GM21381 (cell line): ENCODE measurements around the gene GFOD1.

ENCODE experiments used
- ATAC-seq: cut with Tn5 transposase; IDR thresholded peaks from one replicate; pipeline ENCODE4 v1.9.1; 2021; ENCODE audit warnings: mild to moderate bottlenecking, moderate library complexity; ENCODE audit not compliant: unreplicated experiment

GFOD1 gene

GRCh38 chr6:13487122-13488014 is at the start of gene GFOD1:
Gene GFOD1 (minus strand): TSS chr6:13487600. CDS start chr6:13486890, 710 bp downstream.
- ATAC-seq, result peak; percentile 75

- ATAC-seq, result no peak
Observed at GRCh38 chr6:13536796-13537526, 49.6 kb upstream of the GFOD1 start.

- no peak for ATAC-seq
Observed at GRCh38 chr6:13535306-13535705, 47.9 kb upstream of the GFOD1 start.

- no peak for ATAC-seq
Observed at GRCh38 chr6:13534536-13534935, 47.1 kb upstream of the GFOD1 start.

- no peak for ATAC-seq
Observed at GRCh38 chr6:13531956-13532355, 44.6 kb upstream of the GFOD1 start.

- ATAC-seq, result no peak
Observed at GRCh38 chr6:13528777-13529343, 41.5 kb upstream of the GFOD1 start.

- no peak for ATAC-seq
Observed at GRCh38 chr6:13528232-13528631, 40.8 kb upstream of the GFOD1 start.

GRCh38 chr6:13527671-13528056 is 40.3 kb upstream of the GFOD1 start:
- ATAC-seq, result no peak

- peak; percentile 75 for ATAC-seq
Observed at GRCh38 chr6:13526727-13527670, 39.6 kb upstream of the GFOD1 start.

- peak; percentile 18 for ATAC-seq
Observed at GRCh38 chr6:13526357-13526726, 38.9 kb upstream of the GFOD1 start.

GRCh38 chr6:13524801-13525508 is 37.6 kb upstream of the GFOD1 start:
- no peak for ATAC-seq

GRCh38 chr6:13523826-13524622 is 36.6 kb upstream of the GFOD1 start:
- ATAC-seq, result no peak

- no peak for ATAC-seq
Observed at GRCh38 chr6:13522656-13523055, 35.3 kb upstream of the GFOD1 start.

- no peak for ATAC-seq
Observed at GRCh38 chr6:13519839-13520238, 32.4 kb upstream of the GFOD1 start.

- ATAC-seq, result no peak
Observed at GRCh38 chr6:13517116-13517515, 29.7 kb upstream of the GFOD1 start.

GRCh38 chr6:13515912-13516311 is 28.5 kb upstream of the GFOD1 start:
- no peak for ATAC-seq

- ATAC-seq, result no peak
Observed at GRCh38 chr6:13513626-13514502, 26.5 kb upstream of the GFOD1 start.

GRCh38 chr6:13512900-13513299 is 25.5 kb upstream of the GFOD1 start:
- ATAC-seq, result no peak
